KMS-11 (cell line): ENCODE results near the gene MDM1.

Experiments used
- H2AFZ ChIP-seq: fragments of 200-600 bp; sonication (generic); 2 replicates; pipeline ENCODE4 v1.6.1; 2016; ENCODE audit warnings: antibody characterized with exemption, mixed run types, low read depth
- H3K27ac ChIP-seq: fragments of 200-600 bp; sonication (generic); 2 replicates; pipeline ENCODE4 v1.6.1; 2016; ENCODE audit warnings: mild to moderate bottlenecking, mixed run types
- H3K27me3 ChIP-seq: fragments of 200-600 bp; sonication (generic); 2 replicates; pipeline ENCODE4 v1.6.1; 2017; ENCODE audit warnings: mild to moderate bottlenecking, low read depth, mixed run types, moderate library complexity; ENCODE audit not compliant: insufficient read depth
- H3K36me3 ChIP-seq: fragments of 200-600 bp; sonication (generic); 2 replicates; pipeline ENCODE4 v1.6.1; 2017; ENCODE audit warnings: mild to moderate bottlenecking, mixed run types; ENCODE audit not compliant: insufficient read depth
- H3K4me1 ChIP-seq: fragments of 200-600 bp; sonication (generic); 2 replicates; pipeline ENCODE4 v1.6.1; 2016; ENCODE audit warnings: mild to moderate bottlenecking, low read depth, mixed run types; ENCODE audit not compliant: poor library complexity, severe bottlenecking
- H3K4me2 ChIP-seq: fragments of 200-600 bp; sonication (generic); 2 replicates; pipeline ENCODE4 v1.7.0; 2016; ENCODE audit warnings: mild to moderate bottlenecking, mixed run types
- H3K4me3 ChIP-seq: fragments of 200-600 bp; sonication (generic); IDR thresholded peaks from 2 replicates; pipeline ENCODE4 v1.6.1; 2017; ENCODE audit warnings: low read depth, low read length, mixed read lengths; ENCODE audit not compliant: insufficient read depth
- H3K79me2 ChIP-seq: fragments of 200-600 bp; sonication (generic); 2 replicates; pipeline ENCODE4 v1.6.1; 2016; ENCODE audit warnings: low read depth, mixed run types; ENCODE audit not compliant: insufficient read depth
- H3K9ac ChIP-seq: fragments of 200-600 bp; sonication (generic); 2 replicates; pipeline ENCODE4 v1.6.1; 2016; ENCODE audit warnings: mild to moderate bottlenecking, mixed run types
- H4K20me1 ChIP-seq: fragments of 200-600 bp; sonication (generic); 2 replicates; pipeline ENCODE4 v1.6.1; 2016; ENCODE audit warnings: mild to moderate bottlenecking, mixed run types; ENCODE audit not compliant: insufficient read depth
- CTCF ChIP-seq: fragments of 200-600 bp; sonication (generic); conservative IDR thresholded peaks from 2 replicates; pipeline ENCODE4 v1.6.1; 2017; ENCODE audit warnings: low read depth, mild to moderate bottlenecking, antibody characterized with exemption, low read length, moderate library complexity, mixed read lengths

MDM1 gene

DNA sequence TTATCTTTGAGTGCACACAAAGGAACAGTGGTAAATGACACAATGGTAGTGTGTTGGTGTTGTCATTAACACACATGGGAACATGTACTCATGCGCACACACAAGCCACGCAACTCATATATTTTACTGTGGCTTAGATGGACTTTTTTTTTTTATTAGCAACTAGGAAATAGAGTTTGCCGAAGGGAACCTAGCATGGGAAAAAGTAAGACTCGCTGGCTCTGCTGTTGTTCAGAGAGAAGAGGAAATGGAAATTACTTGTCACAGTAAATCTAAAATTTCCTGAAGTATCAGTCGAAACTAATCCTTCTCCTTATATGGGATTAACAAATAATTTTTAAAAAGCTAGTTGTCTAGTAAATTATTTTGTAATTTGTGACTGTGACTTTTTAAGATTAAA lies 45.1 kb downstream of the MDM1 start:
- no peaks in the 10 kb centered on the region for H3K36me3 ChIP-seq
- H3K9ac ChIP-seq = no peak overlapping the region
- TF ChIP-seq CTCF = no peak
- H3K27me3 ChIP-seq = no peaks in the 10 kb centered on the region
- peaks cover 12% of the 10 kb centered on the region for H3K4me1 ChIP-seq
- no peaks in the 10 kb centered on the region for H3K79me2 ChIP-seq
- H3K4me3 ChIP-seq = no peak overlapping the region
- no peak overlapping the region for H3K4me2 ChIP-seq
- no peak overlapping the region for H2AFZ ChIP-seq
- no peak overlapping the region for H3K27ac ChIP-seq
- H4K20me1 ChIP-seq = no peaks in the 10 kb centered on the region

DNA sequence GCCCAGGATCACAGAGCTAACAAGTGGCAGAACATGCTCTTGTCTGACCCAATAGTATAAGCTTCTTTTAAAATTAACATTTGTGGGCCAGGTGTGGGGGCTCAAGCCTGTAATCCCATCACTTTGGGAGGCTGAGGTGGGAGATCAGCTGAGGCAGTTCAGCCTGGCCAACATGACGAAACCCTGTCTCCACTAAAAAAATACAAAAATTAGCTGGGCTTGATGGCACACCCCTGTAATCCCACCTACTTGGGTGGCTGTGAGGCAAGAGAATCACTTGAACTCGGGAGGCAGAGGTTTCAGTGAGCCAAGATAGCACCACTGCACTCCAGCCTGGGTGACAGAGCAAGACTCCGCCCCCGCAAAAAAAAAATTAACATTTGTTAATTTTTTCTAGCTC lies 45.8 kb downstream of the MDM1 start:
- Histone ChIP-seq H4K20me1 (no peaks in the 10 kb centered on the region), H3K4me2 (no peak overlapping the region), H3K27me3 (no peaks in the 10 kb centered on the region), H3K36me3 (no peaks in the 10 kb centered on the region), H3K9ac (no peak overlapping the region), H3K4me1 (peaks cover 16% of the 10 kb centered on the region), H3K79me2 (no peaks in the 10 kb centered on the region), H3K4me3 (no peak overlapping the region), H2AFZ (no peak overlapping the region), H3K27ac (no peak overlapping the region)
- TF ChIP-seq CTCF = no peak

- Histone ChIP-seq H4K20me1 (no peaks in the 10 kb centered on the region), H3K27me3 (no peaks in the 10 kb centered on the region), H3K4me2 (no peak overlapping the region), H3K4me3 (no peak overlapping the region), H3K79me2 (no peaks in the 10 kb centered on the region), H3K27ac (no peak overlapping the region), H2AFZ (no peak overlapping the region), H3K9ac (no peak overlapping the region), H3K4me1 (peaks cover 14% of the 10 kb centered on the region), H3K36me3 (no peaks in the 10 kb centered on the region)
- no peak for TF ChIP-seq CTCF
Measured at GRCh38 chr12:68285541-68285940, 46.6 kb downstream of the MDM1 start.

- H3K79me2 ChIP-seq = no peaks in the 10 kb centered on the region
Measured at GRCh38 chr12:68281322-68282077, 50.7 kb downstream of the MDM1 start.

More at GRCh38 chr12:68281322-68282077, 50.7 kb downstream of the MDM1 start:
- no peak overlapping the region for H2AFZ ChIP-seq
- no peak overlapping the region for H3K4me3 ChIP-seq
- H3K4me1 ChIP-seq = peaks cover 6% of the 10 kb centered on the region
- no peak overlapping the region for H3K27ac ChIP-seq
- no peak for TF ChIP-seq CTCF
- no peaks in the 10 kb centered on the region for H4K20me1 ChIP-seq
- no peak overlapping the region for H3K4me2 ChIP-seq
- no peaks in the 10 kb centered on the region for H3K36me3 ChIP-seq
- no peak overlapping the region for H3K9ac ChIP-seq
- no peaks in the 10 kb centered on the region for H3K27me3 ChIP-seq
